ENCODE data around the gene WNT6.

The WNT6 gene

DNA sequence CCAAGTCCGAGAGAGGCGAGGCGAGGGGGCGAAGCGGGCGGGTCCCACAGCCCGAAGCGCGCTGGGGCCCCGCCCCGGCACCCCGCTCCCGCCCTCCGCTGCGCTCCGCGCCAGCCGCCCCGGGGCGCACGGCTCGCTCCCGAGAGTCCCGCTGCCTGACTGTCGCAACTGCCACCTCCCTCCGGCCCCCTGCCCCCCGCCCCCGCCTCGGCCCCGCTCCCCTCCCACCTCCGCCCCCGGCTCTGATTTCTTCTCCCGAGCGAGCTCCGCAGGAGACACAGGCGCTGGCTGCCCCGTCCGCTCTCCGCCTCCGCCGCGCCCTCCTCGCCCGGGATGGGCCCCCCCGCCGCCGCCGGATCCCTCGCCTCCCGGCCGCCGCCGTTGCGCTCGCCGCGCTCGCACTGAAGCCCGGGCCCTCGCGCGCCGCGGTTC lies at the start of gene WNT6:
Gene WNT6 (plus strand): TSS at position 250 of the 432 bp plus-strand sequence. CDS start 233 bp downstream, outside the sequence.
- DNase-seq, result no peak

DNA sequence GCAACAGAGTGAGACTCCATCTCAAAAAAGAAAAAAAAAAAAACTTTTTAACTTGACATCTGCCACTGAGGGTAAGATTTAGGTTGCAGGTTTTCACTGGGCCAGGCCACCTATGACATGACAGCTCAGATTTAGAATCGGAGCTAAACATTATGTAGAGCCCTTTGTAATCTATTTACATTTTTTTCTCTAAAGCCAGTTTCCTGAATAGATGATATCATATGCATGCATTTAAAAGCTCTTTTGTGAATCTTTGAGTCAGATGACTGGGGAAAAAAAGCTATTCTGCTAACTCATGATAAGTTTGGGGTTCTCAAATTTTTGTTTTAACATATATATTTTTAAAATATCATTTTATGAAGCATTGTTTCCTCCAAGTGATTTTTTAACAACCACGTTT lies 49.3 kb upstream of the WNT6 start:
- no peak for DNase-seq

DNA sequence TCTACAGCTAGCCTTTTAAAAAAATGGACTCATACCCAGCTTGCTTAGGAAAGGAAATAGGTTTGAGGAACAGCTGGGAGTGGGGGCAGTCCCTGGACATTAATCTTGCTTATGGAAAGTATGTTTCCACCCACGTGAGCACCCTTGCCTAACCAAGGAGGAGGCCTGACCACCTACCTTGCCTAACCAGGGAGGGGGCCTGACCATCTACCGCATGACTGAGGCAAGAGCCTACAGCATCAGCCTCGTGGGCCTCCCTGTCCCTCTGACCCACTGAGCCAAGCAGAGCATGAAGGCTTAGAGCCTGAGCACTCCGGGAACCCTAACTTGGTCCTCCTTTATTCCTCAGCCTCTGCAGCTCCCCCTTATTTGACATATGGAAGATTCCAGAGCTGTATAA lies 48.2 kb upstream of the WNT6 start:
- no peak for DNase-seq

DNA sequence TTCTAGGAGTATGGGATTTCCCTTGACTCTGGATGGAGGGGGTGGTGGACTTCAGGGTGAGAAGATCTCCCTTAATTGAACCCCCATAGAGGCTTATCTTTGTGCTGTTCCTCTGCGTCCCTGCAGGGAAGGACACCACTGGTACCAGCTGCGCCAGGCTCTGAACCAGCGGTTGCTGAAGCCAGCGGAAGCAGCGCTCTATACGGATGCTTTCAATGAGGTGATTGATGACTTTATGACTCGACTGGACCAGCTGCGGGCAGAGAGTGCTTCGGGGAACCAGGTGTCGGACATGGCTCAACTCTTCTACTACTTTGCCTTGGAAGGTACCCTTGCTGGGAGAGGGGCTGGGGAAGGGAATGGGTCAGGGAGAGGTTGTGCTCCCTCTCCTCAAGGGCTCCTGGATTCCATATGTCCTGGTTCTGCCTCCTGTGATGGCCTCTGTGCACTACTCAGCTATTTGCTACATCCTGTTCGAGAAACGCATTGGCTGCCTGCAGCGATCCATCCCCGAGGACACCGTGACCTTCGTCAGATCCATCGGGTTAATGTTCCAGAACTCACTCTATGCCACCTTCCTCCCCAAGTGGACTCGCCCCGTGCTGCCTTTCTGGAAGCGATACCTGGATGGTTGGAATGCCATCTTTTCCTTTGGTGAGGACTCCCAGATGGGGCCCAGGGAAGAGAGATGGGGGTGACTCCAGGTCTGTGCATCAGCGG lies 47.3 kb upstream of the WNT6 start:
- DNase-seq, result no peak

- no peak for DNase-seq
Measured at GRCh38 chr2:218812861-218813260, 46.7 kb upstream of the WNT6 start.

GRCh38 chr2:218813771-218814460 lies 45.7 kb upstream of the WNT6 start:
- no peak for DNase-seq

DNA sequence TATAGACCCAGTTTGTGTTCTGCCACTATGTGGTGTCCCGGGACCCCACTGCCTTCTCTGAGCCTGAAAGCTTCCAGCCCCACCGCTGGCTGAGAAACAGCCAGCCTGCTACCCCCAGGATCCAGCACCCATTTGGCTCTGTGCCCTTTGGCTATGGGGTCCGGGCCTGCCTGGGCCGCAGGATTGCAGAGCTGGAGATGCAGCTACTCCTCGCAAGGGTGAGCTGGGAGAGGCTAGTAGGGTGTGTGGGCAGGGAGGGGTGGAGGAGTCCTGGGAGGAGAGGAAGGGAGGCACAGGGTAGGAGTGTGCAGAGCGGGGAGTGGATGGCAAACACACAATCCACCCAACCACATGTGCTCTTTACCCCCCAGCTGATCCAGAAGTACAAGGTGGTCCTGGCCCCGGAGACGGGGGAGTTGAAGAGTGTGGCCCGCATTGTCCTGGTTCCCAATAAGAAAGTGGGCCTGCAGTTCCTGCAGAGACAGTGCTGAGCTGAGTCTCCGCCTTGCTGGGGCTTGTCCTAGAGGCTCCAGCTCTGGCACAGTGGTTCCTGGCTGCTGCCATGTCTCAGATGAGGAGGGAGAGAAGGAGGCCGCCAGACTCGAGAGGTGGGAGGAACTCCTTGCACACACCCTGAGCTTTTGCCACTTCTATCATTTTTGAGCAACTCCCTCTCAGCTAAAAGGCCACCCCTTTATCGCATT lies 44.9 kb upstream of the WNT6 start:
- no peak for DNase-seq

DNA sequence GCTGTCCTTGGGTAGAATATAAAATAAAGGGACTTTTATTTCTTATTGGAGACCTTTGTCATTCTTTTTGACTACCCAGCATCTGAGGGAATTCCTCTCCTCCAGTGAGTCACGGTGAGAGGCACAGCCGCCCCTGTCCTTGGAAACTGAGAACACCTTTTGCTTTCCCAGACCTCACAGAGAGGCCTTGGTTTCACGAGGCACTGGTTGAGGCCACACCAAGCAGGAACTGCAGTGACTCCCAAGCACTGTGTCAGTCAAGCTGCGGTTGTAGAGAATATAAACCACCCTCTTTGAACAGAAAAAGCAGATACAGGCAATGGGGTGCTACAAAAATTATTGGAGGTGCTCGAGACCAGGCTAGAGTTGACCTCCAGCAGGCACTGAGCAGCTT lies 44.4 kb upstream of the WNT6 start:
- no peak for DNase-seq

- no peak for DNase-seq
Measured at GRCh38 chr2:218815649-218816048, 44.0 kb upstream of the WNT6 start.

GRCh38 chr2:218816561-218817011 lies 43.0 kb upstream of the WNT6 start:
- no peak for DNase-seq

- no peak for DNase-seq
Measured at GRCh38 chr2:218819093-218819492, 40.5 kb upstream of the WNT6 start.

DNA sequence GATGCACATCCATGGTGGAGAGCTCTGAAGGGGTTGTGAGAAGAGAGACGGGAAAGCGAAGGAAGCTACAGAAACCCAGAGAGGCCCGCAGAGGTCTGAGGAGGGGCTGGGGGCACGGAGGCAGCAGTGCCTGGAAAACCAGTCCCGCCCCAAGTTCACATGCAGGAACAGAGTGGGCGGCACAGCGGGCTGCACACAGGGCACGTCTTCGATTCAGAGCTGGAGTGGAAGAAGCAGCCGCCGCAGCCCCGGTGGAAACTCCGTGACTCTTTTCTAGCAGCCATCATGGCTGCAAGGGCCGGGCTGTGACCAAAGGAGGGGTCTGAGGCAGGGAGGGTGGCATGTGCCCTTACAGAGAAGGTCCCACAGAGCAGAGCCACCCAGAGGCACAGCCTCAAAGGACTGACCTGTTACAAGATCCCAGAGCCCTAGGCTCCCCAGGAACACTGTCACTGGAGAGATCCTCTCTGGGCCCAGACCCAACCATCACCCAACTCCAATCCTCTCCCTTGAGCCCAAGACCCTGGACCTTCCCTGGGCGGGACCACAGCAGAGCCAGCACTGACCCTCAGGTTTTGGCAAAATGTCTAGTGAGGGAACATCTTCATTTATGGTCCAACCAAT lies 38.7 kb upstream of the WNT6 start:
- no peak for DNase-seq

DNA sequence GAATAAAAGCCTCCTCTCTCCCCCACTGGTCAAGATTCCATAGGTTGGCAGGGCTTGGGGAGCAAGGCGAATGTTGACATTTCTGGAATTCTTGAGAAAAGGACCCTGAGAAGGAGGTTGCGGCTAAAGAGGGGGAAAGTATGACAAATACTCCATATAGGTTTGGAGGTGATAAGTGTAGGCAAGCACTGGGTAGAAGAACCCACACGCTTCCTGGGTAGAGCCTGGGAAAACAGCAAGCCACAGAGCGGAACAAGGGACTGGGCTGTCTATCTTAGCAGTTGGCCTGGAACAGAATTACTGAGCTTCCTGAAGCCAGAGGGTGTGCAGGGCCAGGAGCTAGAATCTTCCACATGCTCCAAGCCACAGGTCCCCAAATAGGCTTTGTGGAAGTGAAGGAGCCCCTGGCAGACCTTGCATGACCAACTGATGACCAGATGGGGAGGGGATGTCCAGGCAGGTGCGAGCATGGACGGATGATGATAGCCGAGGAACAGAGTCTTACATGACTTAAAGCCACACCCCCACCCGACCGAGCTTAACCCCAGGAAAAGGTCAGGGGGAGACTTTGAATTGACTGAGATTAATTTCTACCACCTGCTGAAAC lies 37.9 kb upstream of the WNT6 start:
- DNase-seq, result no peak

DNA sequence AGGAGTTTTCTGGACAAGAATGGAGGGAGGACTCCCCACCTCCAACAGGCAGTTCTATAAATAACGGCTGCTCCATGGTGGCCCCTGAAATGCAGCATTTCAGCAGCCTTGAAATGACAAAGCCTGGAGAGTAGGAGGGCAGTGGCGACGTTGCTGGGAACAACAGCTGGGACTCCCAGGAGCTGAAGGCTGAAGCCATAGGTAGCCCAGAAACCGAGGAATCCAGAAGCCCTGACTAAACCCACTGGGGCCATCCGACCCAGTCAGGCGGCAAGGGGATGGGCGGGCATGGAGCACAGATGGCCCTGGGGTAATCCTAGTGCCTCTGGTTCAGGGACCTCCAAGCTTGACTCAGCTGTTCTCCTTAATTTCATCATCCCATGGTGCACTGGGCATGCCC lies 37.0 kb upstream of the WNT6 start:
- no peak for DNase-seq

DNA sequence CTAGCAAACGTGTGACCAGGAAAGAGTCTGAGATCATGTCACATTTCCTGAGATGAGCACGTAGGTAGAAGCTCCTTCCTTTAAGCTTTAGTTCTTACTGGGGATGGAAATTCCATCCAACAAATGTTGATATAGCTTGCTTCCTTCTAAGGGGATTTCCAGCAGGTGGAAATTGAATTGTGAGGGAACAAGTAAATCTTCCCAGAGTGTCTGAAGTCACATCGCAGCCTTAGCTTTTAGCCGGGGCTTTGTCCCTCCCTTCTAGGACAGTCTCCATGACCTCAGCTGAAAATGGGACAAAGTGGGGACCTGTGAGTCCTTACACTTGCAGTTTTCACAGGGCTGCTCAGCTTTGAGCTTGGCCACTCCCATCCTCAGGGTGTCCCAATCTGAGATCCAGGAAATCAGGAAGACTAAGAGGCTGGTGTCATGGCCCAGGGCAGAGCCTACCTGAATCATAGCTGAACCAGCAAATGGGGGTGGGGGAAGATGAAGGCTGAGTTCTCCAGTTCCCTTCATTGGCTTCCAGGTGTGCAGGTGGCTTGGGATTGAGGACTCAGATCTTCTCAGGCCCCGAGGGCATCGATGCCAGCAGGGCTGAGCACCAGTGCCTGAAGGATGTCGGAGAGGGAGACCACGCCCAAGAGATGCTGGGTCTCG lies 36.3 kb upstream of the WNT6 start:
- DNase-seq, result no peak

- no peak for DNase-seq
Measured at GRCh38 chr2:218824004-218824403, 35.6 kb upstream of the WNT6 start.

- no peak for DNase-seq
Measured at GRCh38 chr2:218826791-218827190, 32.8 kb upstream of the WNT6 start.

DNA sequence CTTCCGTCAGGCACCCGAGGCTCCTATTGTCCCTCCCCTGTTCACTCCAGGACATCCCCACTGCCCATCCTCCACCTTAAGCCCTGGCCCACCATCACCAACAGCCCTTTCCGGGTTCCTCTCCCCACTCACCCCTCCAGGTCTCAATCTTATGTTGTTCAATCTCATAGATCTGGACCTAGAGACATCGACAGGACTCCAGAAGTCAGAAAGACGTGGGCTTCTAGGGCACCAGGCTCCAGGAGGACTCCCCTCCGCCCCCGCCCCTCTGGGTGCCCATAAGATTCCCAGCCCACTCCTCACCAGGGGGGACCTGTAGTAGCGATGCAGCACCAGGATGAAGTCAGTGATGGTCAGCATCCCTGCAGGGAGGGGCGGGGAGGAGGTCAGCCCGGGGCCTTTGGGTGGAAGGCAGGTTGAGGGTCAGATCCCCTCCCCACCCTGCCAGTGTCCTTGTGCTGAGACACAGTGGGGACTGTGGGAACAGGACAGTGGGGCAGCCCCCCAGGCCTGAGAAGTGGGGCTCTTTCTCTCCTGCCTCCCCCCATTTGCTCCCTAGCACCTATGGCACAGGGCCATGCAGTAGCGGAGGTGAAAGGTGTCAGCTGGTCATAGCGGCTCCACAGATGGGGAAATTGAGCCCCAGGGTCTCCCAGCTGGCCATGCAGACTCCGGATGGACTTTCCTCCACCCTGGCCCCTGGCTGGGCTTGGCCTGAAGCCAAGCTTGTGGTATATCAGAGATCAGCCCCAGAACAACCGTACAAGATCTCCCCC lies 31.7 kb upstream of the WNT6 start:
- DNase-seq, result no peak

- no peak for DNase-seq
Measured at GRCh38 chr2:218828477-218828778, 31.2 kb upstream of the WNT6 start.

- no peak for DNase-seq
Measured at GRCh38 chr2:218829868-218830451, 29.6 kb upstream of the WNT6 start.

- no peak for DNase-seq
Measured at GRCh38 chr2:218830526-218831306, 28.9 kb upstream of the WNT6 start.
